ENCODE data around the gene PSMA5.
"Not testable (repeated sequence)": the region's sequence is repeated elsewhere in the genome, so short reads cannot be mapped to it uniquely, and the experiment has no call there.

Gene PSMA5

GRCh38 chr1:109392788-109393616 is 33.2 kb downstream of the PSMA5 start:
- no peak for DNase-seq (ENCODE audit: low spot score)

GRCh38 chr1:109392037-109392787 is 34.0 kb downstream of the PSMA5 start:
- DNase-seq (ENCODE audit: low spot score): no peak

- DNase-seq (ENCODE audit: low spot score): no peak
Measured at GRCh38 chr1:109391626-109392025, 34.6 kb downstream of the PSMA5 start.

GRCh38 chr1:109391157-109391556 is 35.1 kb downstream of the PSMA5 start:
- no peak for DNase-seq (ENCODE audit: low spot score)

GRCh38 chr1:109389638-109390341 is 36.5 kb downstream of the PSMA5 start:
- DNase-seq (ENCODE audit: low spot score): no peak

GRCh38 chr1:109388884-109389637 is 37.2 kb downstream of the PSMA5 start:
- no peak for DNase-seq (ENCODE audit: low spot score)

GRCh38 chr1:109388208-109388711 is 38.0 kb downstream of the PSMA5 start:
- no peak for DNase-seq (ENCODE audit: low spot score)

GRCh38 chr1:109386054-109386717 is 40.1 kb downstream of the PSMA5 start:
- no peak for DNase-seq (ENCODE audit: low spot score)

GRCh38 chr1:109385417-109385816 is 40.8 kb downstream of the PSMA5 start:
- no peak for DNase-seq (ENCODE audit: low spot score)

GRCh38 chr1:109383854-109384253 is 42.4 kb downstream of the PSMA5 start:
- DNase-seq (ENCODE audit: low spot score): no peak

GRCh38 chr1:109383087-109383779 is 43.0 kb downstream of the PSMA5 start:
- no peak for DNase-seq (ENCODE audit: low spot score)

GRCh38 chr1:109381573-109381972 is 44.7 kb downstream of the PSMA5 start:
- DNase-seq (ENCODE audit: low spot score): no peak

- no peak for DNase-seq (ENCODE audit: low spot score)
Measured at GRCh38 chr1:109379907-109380306, 46.3 kb downstream of the PSMA5 start.

GRCh38 chr1:109379422-109379821 is 46.8 kb downstream of the PSMA5 start:
- no peak for DNase-seq (ENCODE audit: low spot score)

GRCh38 chr1:109377698-109378097 is 48.5 kb downstream of the PSMA5 start:
- no peak for DNase-seq (ENCODE audit: low spot score)

GRCh38 chr1:109373696-109374095 is 52.6 kb downstream of the PSMA5 start:
- DNase-seq (ENCODE audit: low spot score): not testable (repeated sequence)

GRCh38 chr1:109373126-109373525 is 53.1 kb downstream of the PSMA5 start:
- no peak for DNase-seq (ENCODE audit: low spot score)

GRCh38 chr1:109372281-109372680 is 54.0 kb downstream of the PSMA5 start:
- DNase-seq (ENCODE audit: low spot score): no peak

GRCh38 chr1:109371341-109371739 is 54.9 kb downstream of the PSMA5 start:
- no peak for DNase-seq (ENCODE audit: low spot score)

GRCh38 chr1:109370712-109371340 is 55.4 kb downstream of the PSMA5 start:
- no peak for DNase-seq (ENCODE audit: low spot score)
